HG03097 (cell line): ENCODE results near the gene RIC1.
"Not testable (repeated sequence)": the region's sequence is repeated elsewhere in the genome, so short reads cannot be mapped to it uniquely, and the experiment has no call there.

ENCODE experiments used
- ATAC-seq: cut with Tn5 transposase; IDR thresholded peaks from one replicate; pipeline ENCODE4 v1.9.1; 2021; ENCODE audit not compliant: unreplicated experiment, low FRiP score

Gene RIC1

GRCh38 chr9:5779705-5780218 lies 150.9 kb downstream of the RIC1 start:
- ATAC-seq: not testable (repeated sequence)

GRCh38 chr9:5783420-5783819 lies 154.5 kb downstream of the RIC1 start:
- ATAC-seq: not testable (repeated sequence)

GRCh38 chr9:5783982-5784381 lies 155.1 kb downstream of the RIC1 start:
- no peak for ATAC-seq

- no peak for ATAC-seq
Observed at GRCh38 chr9:5784526-5785315, 155.8 kb downstream of the RIC1 start.

- ATAC-seq: no peak
Observed at GRCh38 chr9:5786370-5787127, 157.6 kb downstream of the RIC1 start.

GRCh38 chr9:5787220-5787619 lies 158.3 kb downstream of the RIC1 start:
- no peak for ATAC-seq

GRCh38 chr9:5787759-5788302 lies 158.9 kb downstream of the RIC1 start:
- no peak for ATAC-seq

GRCh38 chr9:5789489-5789888 lies 160.6 kb downstream of the RIC1 start:
- no peak for ATAC-seq

GRCh38 chr9:5790923-5791322 lies 162.0 kb downstream of the RIC1 start:
- no peak for ATAC-seq

GRCh38 chr9:5791870-5792269 lies 163.0 kb downstream of the RIC1 start:
- ATAC-seq: no peak

- ATAC-seq: no peak
Observed at GRCh38 chr9:5793812-5794211, 164.9 kb downstream of the RIC1 start.

GRCh38 chr9:5796298-5796697 lies 167.4 kb downstream of the RIC1 start:
- ATAC-seq: no peak

- no peak for ATAC-seq
Observed at GRCh38 chr9:5798581-5798980, 169.7 kb downstream of the RIC1 start.

GRCh38 chr9:5799314-5799713 lies 170.4 kb downstream of the RIC1 start:
- no peak for ATAC-seq

- not testable (repeated sequence) for ATAC-seq
Observed at GRCh38 chr9:5800378-5800777, 171.5 kb downstream of the RIC1 start.

- no peak for ATAC-seq
Observed at GRCh38 chr9:5800969-5801738, 172.2 kb downstream of the RIC1 start.

GRCh38 chr9:5801739-5802113 lies 172.8 kb downstream of the RIC1 start:
- ATAC-seq: no peak

GRCh38 chr9:5805478-5805877 lies 176.6 kb downstream of the RIC1 start:
- ATAC-seq: no peak

GRCh38 chr9:5811751-5812150 lies 182.8 kb downstream of the RIC1 start:
- ATAC-seq: no peak

- ATAC-seq: no peak
Observed at GRCh38 chr9:5813824-5814223, 184.9 kb downstream of the RIC1 start.

GRCh38 chr9:5815461-5815860 lies 186.6 kb downstream of the RIC1 start:
- no peak for ATAC-seq
